H9 (cell line): ENCODE data around the gene UVRAG. TPM values are rescaled to one million over a fixed set of nuclear protein-coding genes. Genes with fewer than 3 reads are reported as not detected.

Experiments
- DNase-seq: peaks from one replicate; pipeline ENCODE4 v3.0.0-alpha.2; 2017
- H2AFZ ChIP-seq: one replicate; pipeline ENCODE4 v1.6.1; 2013; ENCODE audit warnings: mild to moderate bottlenecking, low read length, control low read depth, moderate library complexity
- H2AK5ac ChIP-seq: 2 replicates; pipeline ENCODE4 v1.6.1; 2013; ENCODE audit warnings: low read length, control low read depth, mixed read lengths; ENCODE audit not compliant: insufficient read length
- H2BK120ac ChIP-seq: one replicate; pipeline ENCODE4 v1.6.1; 2013; ENCODE audit warnings: low read depth, mild to moderate bottlenecking, low read length, control low read depth, inconsistent platforms; ENCODE audit not compliant: poor library complexity, severe bottlenecking
- H2BK12ac ChIP-seq: 2 replicates; pipeline ENCODE4 v1.6.1; 2013; ENCODE audit warnings: low read length, control low read depth, mixed read lengths, low read depth; ENCODE audit not compliant: insufficient read length
- H2BK15ac ChIP-seq: 2 replicates; pipeline ENCODE4 v1.6.1; 2013; ENCODE audit warnings: low read depth, low read length, control low read depth
- H2BK20ac ChIP-seq: one replicate; pipeline ENCODE4 v1.6.1; 2013; ENCODE audit warnings: low read depth, mild to moderate bottlenecking, low read length, control low read depth, inconsistent platforms; ENCODE audit not compliant: poor library complexity, severe bottlenecking
- H2BK5ac ChIP-seq: 2 replicates; pipeline ENCODE4 v1.6.1; 2013; ENCODE audit warnings: low read length, control low read depth, mixed read lengths; ENCODE audit not compliant: insufficient read length
- H3K14ac ChIP-seq: 2 replicates; pipeline ENCODE4 v1.6.1; 2013; ENCODE audit warnings: low read length, control low read depth; ENCODE audit not compliant: insufficient read depth
- H3K18ac ChIP-seq: 2 replicates; pipeline ENCODE4 v1.6.1; 2013; ENCODE audit warnings: low read depth, mild to moderate bottlenecking, mixed read lengths, low read length, control low read depth; ENCODE audit not compliant: insufficient read length
- H3K23ac ChIP-seq: 2 replicates; pipeline ENCODE4 v1.6.1; 2013; ENCODE audit warnings: low read length, control low read depth, mixed read lengths, low read depth; ENCODE audit not compliant: insufficient read length
- H3K23me2 ChIP-seq: 2 replicates; pipeline ENCODE4 v1.6.1; 2013; ENCODE audit warnings: low read depth, mild to moderate bottlenecking, mixed read lengths, low read length, control low read depth; ENCODE audit not compliant: insufficient read length, poor library complexity, severe bottlenecking
- H3K27ac ChIP-seq: 2 replicates; pipeline ENCODE4 v1.5.1; 2013; ENCODE audit warnings: low read length, control low read depth, mixed read lengths, low read depth; ENCODE audit not compliant: insufficient read length
- H3K27me3 ChIP-seq: 2 replicates; pipeline ENCODE4 v1.6.1; 2013; ENCODE audit warnings: low read length, control low read depth, inconsistent platforms; ENCODE audit not compliant: insufficient read depth
- H3K4ac ChIP-seq: 2 replicates; pipeline ENCODE4 v1.6.1; 2013; ENCODE audit warnings: low read depth, mild to moderate bottlenecking, control low read depth, inconsistent platforms, low read length, moderate library complexity
- H3K4me1 ChIP-seq: 2 replicates; pipeline ENCODE4 v1.6.1; 2013; ENCODE audit warnings: low read length, control low read depth, inconsistent platforms; ENCODE audit not compliant: insufficient read depth
- H3K4me2 ChIP-seq: 2 replicates; pipeline ENCODE4 v1.6.1; 2013; ENCODE audit warnings: low read length, control low read depth, mixed read lengths; ENCODE audit not compliant: insufficient read length, insufficient read depth
- H3K56ac ChIP-seq: 2 replicates; pipeline ENCODE4 v1.6.1; 2013; ENCODE audit warnings: low read depth, mild to moderate bottlenecking, mixed read lengths, low read length, control low read depth; ENCODE audit not compliant: insufficient read length
- H3K79me1 ChIP-seq: 2 replicates; pipeline ENCODE4 v1.6.1; 2013; ENCODE audit warnings: low read depth, mild to moderate bottlenecking, moderate library complexity, low read length, control low read depth, inconsistent platforms; ENCODE audit not compliant: insufficient read depth, poor library complexity, severe bottlenecking
- H3K79me2 ChIP-seq: 2 replicates; pipeline ENCODE4 v1.6.1; 2013; ENCODE audit warnings: low read length, control low read depth, inconsistent platforms; ENCODE audit not compliant: insufficient read depth
- H3K9ac ChIP-seq: 2 replicates; pipeline ENCODE4 v1.6.1; 2013; ENCODE audit warnings: low read length, control low read depth, mixed read lengths; ENCODE audit not compliant: insufficient read length; ENCODE audit errors: extremely low read depth
- H3K9me3 ChIP-seq: one replicate; pipeline ENCODE4 v1.6.1; 2013; ENCODE audit warnings: low read depth, low read length, inconsistent platforms; ENCODE audit not compliant: control insufficient read depth
- H3T11ph ChIP-seq: one replicate; pipeline ENCODE4 v1.6.1; 2013; ENCODE audit warnings: mild to moderate bottlenecking, low read length, control low read depth, inconsistent platforms
- H4K20me1 ChIP-seq: one replicate; pipeline ENCODE4 v1.6.1; 2013; ENCODE audit not compliant: control insufficient read depth, insufficient read length, insufficient read depth
- H4K5ac ChIP-seq: 2 replicates; pipeline ENCODE4 v1.6.1; 2013; ENCODE audit warnings: low read depth, mild to moderate bottlenecking, mixed read lengths, low read length, control low read depth; ENCODE audit not compliant: insufficient read length
- H4K8ac ChIP-seq: replicated peaks from 2 replicates; pipeline ENCODE4 v1.6.1; 2013; ENCODE audit warnings: low read length, control low read depth, mixed read lengths, low read depth; ENCODE audit not compliant: insufficient read length
- H4K91ac ChIP-seq: 2 replicates; pipeline ENCODE4 v1.6.1; 2013; ENCODE audit warnings: low read depth, mild to moderate bottlenecking, moderate library complexity, mixed read lengths, low read length, control low read depth; ENCODE audit not compliant: insufficient read length
- H3K27ac Mint-ChIP-seq, 3 experiments: 2 replicates in 2 of 3; 3 replicates in 1 of 3; pipeline ENCODE4 v1.8.0; 2020 to 2021; ENCODE audit warnings: mixed read lengths in 3 of 3, mild to moderate bottlenecking in 1 of 3, moderate library complexity in 1 of 3
- H3K27me3 Mint-ChIP-seq: 2 replicates; pipeline ENCODE4 v1.8.0; 2021; ENCODE audit warnings: low read depth, mild to moderate bottlenecking, moderate library complexity, mixed read lengths
- H3K36me3 Mint-ChIP-seq, 3 experiments: 2 replicates in 2 of 3; 3 replicates in 1 of 3; pipeline ENCODE4 v1.8.0; 2020 to 2021; ENCODE audit warnings: low read depth in 3 of 3, mixed read lengths in 3 of 3; ENCODE audit not compliant: insufficient read depth in 1 of 3
- H3K4me1 Mint-ChIP-seq, 2 experiments: 2 replicates each; pipeline ENCODE4 v1.8.0; 2020; ENCODE audit warnings: mixed read lengths in 2 of 2
- H3K4me3 Mint-ChIP-seq, 2 experiments: 2 replicates in 1 of 2; 3 replicates in 1 of 2; pipeline ENCODE4 v1.8.0; 2020 to 2021; ENCODE audit warnings: mild to moderate bottlenecking in 2 of 2, mixed read lengths in 2 of 2, moderate library complexity in 1 of 2
- H3K9me3 Mint-ChIP-seq, 2 experiments: 2 replicates in 1 of 2; 3 replicates in 1 of 2; pipeline ENCODE4 v1.8.0; 2020; ENCODE audit warnings: mild to moderate bottlenecking in 2 of 2, mixed read lengths in 2 of 2, moderate library complexity in 1 of 2
- CTCF ChIP-seq: fragments of 200-600 bp; sonication (generic); conservative IDR thresholded peaks from 3 replicates; pipeline ENCODE4 v1.8.0; 2021; ENCODE audit warnings: antibody characterized with exemption, mild to moderate bottlenecking
- WGBS: extraction: QIAGEN DNeasy Blood & Tissue Kit; methylation state at CpG from one replicate; pipeline ENCODE4 v1.1.7; 2013; ENCODE audit warnings: missing lambda C conversion rate, low lambda C conversion rate, mixed read lengths; ENCODE audit not compliant: insufficient read length; ENCODE audit errors: extremely low coverage; 5-methylcytosine and 5-hydroxymethylcytosine counted together
- total RNA-seq: library from RNA; stranded (reverse); gene quantifications from 2 replicates; pipeline ENCODE4 v1.2.1, GENCODE V29; 2021

UVRAG gene
- total RNA-seq, 1 experiment from 2014 or later, result 18.5 TPM

- Histone ChIP-seq H3K4me2 (no peak overlapping the region), H2BK15ac (no peak overlapping the region), H3K18ac (no peak overlapping the region), H3K14ac (no peak overlapping the region), H4K20me1 (no peaks in the 10 kb centered on the region), H4K8ac (no peak overlapping the region), H4K91ac (no peak overlapping the region), H3K27me3 (no peaks in the 10 kb centered on the region), H3T11ph (no peak overlapping the region), H3K4me1 (no peaks in the 10 kb centered on the region; the same call in 1 of the 2 replicates), H3K9me3 (no peaks in the 10 kb centered on the region), H3K79me2 (no peaks in the 10 kb centered on the region), H2AK5ac (no peak overlapping the region), H3K56ac (no peak overlapping the region), H2BK120ac (no peak overlapping the region), H2AFZ (no peak overlapping the region), H2BK5ac (no peak overlapping the region), H3K79me1 (no peaks in the 10 kb centered on the region), H3K27ac (no peak overlapping the region), H4K5ac (no peak overlapping the region), H3K4ac (no peak overlapping the region), H3K9ac (no peak overlapping the region), H2BK20ac (no peak overlapping the region), H3K23ac (no peak overlapping the region), H2BK12ac (no peak overlapping the region), H3K23me2 (no peaks in the 10 kb centered on the region)
- Mint-ChIP-seq H3K27me3 (no peaks in the 10 kb centered on the region), H3K4me3 (no peak overlapping the region), H3K4me1 (peaks cover 18 to 22% of the 10 kb centered on the region in 2 experiments), H3K9me3 (peaks cover 3 to 5% of the 10 kb centered on the region in 2 experiments; a peak in 2 of 5 replicates), H3K27ac (0 out of 7 replicates have a peak overlapping the region, but pooled peaks of 2 of the 3 experiments have one; percentile 35 to 62), H3K36me3 (peaks cover 9 to 26% (median 18%) of the 10 kb centered on the region in 3 experiments; a peak in 6 of 7 replicates)
- TF ChIP-seq CTCF, result no peak
- WGBS, result no CpG with 5 or more reads among the region's 6 CpGs
- no peak for DNase-seq
Measured at GRCh38 chr11:76087749-76088148, 272.7 kb downstream of the UVRAG start.
